ENCODE data around the gene CTIF. TPM values are rescaled to one million over a fixed set of nuclear protein-coding genes. Genes with fewer than 3 reads are reported as not detected.

CTIF gene
- total RNA-seq, 1 donor from 2014 or later: 60.0 TPM

DNA sequence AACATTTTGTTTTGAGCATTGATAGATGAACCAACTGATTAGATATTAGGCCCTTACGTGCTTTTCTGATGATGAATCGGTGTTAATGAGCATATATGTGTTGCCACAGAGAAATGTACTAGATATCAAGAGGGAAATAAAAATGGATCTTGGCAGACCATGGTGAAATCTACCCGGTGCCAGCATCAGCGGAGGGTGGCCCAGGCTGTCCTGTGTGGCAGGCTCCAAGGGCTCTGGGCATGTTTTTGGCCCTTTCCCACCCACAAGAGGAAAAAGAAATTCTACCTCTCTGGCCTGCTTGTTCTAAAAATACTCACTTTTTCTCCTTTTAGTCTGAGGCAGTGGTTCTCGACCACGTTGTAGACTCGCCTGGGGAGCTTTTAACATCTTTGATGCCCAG, 154.2 kb downstream of the CTIF start:
- Histone ChIP-seq H3K4me1 (peaks cover 64% of the 10 kb centered on the region), H3K27me3 (ENCODE audit: low read depth) (no peaks in the 10 kb centered on the region), H3K27ac (replicated peaks) (no peak overlapping the region), H3K4me3 (no peak overlapping the region), H3K36me3 (no peaks in the 10 kb centered on the region), H3K9me3 (replicated peaks) (no peaks in the 10 kb centered on the region)
- intact Hi-C loops (cut with micrococcal nuclease): no loop called here
- DNase-seq: no peak
- no peak for TF ChIP-seq CTCF (IDR thresholded peaks at IDR 0.05; ENCODE audit: borderline replicate concordance)

DNA sequence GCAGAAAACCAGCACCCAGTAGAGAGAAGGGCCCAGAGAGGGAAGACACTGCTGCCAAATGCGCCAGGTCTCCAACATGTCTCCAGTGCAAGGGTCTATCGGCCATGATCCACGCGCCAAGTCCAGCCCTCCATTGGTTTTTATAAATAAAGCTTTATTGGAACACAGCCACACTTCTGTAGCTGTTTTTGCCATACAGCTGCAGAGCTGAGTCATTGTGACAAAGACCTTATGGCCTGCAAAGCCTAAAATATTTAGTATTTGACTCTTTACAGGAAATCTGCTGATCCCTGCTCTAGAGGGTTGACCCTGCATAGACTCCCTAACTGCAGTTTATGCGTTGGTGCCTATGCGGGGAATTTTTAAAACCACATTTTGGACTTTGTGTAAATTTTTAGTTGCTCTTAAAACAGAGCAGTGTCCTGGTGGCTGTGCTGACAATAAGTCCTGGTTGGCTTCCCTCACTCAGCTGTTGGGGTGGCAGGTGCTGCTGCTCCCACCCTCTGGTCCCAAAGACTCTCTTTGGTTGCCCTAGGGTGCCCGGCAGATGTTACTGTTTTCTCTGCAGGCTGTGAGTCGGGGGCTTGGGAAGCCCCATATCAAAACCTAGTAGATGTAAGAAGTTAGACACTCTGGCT, 154.9 kb downstream of the CTIF start:
- Histone ChIP-seq H3K4me3 (no peak overlapping the region), H3K27ac (replicated peaks) (no peak overlapping the region), H3K36me3 (no peaks in the 10 kb centered on the region), H3K9me3 (replicated peaks) (no peaks in the 10 kb centered on the region), H3K27me3 (ENCODE audit: low read depth) (no peaks in the 10 kb centered on the region), H3K4me1 (peaks cover 59% of the 10 kb centered on the region)
- DNase-seq: no peak
- no peak for TF ChIP-seq CTCF (IDR thresholded peaks at IDR 0.05; ENCODE audit: borderline replicate concordance)
- intact Hi-C loops (cut with micrococcal nuclease): no loop called here

DNA sequence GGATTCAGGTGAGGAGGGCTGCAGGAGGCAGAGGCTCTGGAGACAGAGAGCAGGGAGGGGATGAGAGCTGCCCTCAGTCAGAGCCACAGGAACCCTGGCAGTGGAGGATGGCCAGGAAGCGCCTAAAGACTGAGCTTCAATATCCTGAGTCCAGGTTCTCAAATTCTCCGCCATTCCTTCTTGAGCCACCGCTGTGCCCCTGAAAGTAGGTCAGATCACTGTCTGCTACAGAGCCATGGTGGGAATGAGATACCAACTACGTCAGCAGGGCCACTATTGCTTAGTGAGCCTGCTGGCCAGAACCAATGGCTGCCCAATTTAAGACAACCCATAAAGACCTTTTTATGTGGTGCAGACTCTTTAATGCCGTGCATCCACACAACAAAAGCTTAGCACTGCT, 155.5 kb downstream of the CTIF start:
- intact Hi-C loops (cut with micrococcal nuclease): no loop called here
- TF ChIP-seq CTCF (IDR thresholded peaks at IDR 0.05; ENCODE audit: borderline replicate concordance): no peak
- no peaks in the 10 kb centered on the region for H3K36me3 ChIP-seq
- no peak for DNase-seq
- H3K4me1 ChIP-seq: peaks cover 54% of the 10 kb centered on the region
- no peak overlapping the region for H3K4me3 ChIP-seq
- no peaks in the 10 kb centered on the region for H3K9me3 ChIP-seq (replicated peaks)
- no peak overlapping the region for H3K27ac ChIP-seq (replicated peaks)
- H3K27me3 ChIP-seq (ENCODE audit: low read depth): no peaks in the 10 kb centered on the region

DNA sequence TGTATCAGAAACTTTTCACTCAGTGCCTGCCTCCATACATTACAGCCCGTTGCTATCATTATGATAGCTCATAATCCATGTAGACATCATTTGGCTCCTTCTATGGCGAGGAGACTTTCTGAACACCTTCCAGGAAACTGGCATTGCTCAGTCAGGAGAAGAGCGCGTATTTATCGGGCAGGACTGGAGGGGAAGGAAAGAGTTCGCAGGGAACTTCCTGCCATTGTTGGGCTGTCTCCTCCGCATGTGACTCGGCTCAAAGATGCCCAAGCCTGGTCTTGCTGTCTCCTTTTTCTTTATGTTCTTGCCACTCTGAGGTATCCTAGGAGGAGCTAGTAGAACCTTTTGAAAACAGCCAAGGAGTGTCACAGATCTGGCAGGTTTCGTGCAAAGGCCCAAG, 156.8 kb downstream of the CTIF start:
- H3K4me1 ChIP-seq: peaks cover 55% of the 10 kb centered on the region
- no peak overlapping the region for H3K27ac ChIP-seq (replicated peaks)
- no peak for TF ChIP-seq CTCF (IDR thresholded peaks at IDR 0.05; ENCODE audit: borderline replicate concordance)
- no peaks in the 10 kb centered on the region for H3K36me3 ChIP-seq
- H3K9me3 ChIP-seq (replicated peaks): no peaks in the 10 kb centered on the region
- no peak for DNase-seq
- intact Hi-C loops (cut with micrococcal nuclease): no loop called here
- no peaks in the 10 kb centered on the region for H3K27me3 ChIP-seq (ENCODE audit: low read depth)
- no peak overlapping the region for H3K4me3 ChIP-seq

DNA sequence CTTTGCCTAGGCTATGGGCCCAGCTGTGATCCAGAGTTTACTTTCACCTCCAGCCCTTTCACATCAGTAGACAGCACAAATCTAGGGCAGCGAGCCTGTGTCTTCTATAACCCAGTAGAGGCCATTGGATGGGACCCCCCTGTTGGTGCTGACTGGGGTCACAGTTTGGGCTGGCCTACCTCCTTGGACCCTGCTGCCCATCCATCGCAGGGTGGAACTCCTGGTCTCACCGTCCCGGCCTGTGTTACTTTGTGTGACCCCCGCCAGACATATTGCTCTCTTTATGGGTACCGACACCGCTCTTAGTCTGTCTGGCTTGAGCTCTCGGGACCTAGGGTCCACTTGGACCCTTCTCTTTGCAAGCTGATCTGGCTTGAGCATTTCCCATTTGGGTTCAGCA, 157.4 kb downstream of the CTIF start:
- Histone ChIP-seq H3K27me3 (ENCODE audit: low read depth) (no peaks in the 10 kb centered on the region), H3K36me3 (no peaks in the 10 kb centered on the region), H3K27ac (replicated peaks) (no peak overlapping the region), H3K4me1 (peaks cover 49% of the 10 kb centered on the region), H3K4me3 (no peak overlapping the region), H3K9me3 (replicated peaks) (no peaks in the 10 kb centered on the region)
- intact Hi-C loops (cut with micrococcal nuclease): no loop called here
- TF ChIP-seq CTCF (IDR thresholded peaks at IDR 0.05; ENCODE audit: borderline replicate concordance): no peak
- DNase-seq: no peak

All from left ventricle myocardium inferior (tissue), 1 donor.